ENCODE data around the gene THBS2.

THBS2 gene

DNA sequence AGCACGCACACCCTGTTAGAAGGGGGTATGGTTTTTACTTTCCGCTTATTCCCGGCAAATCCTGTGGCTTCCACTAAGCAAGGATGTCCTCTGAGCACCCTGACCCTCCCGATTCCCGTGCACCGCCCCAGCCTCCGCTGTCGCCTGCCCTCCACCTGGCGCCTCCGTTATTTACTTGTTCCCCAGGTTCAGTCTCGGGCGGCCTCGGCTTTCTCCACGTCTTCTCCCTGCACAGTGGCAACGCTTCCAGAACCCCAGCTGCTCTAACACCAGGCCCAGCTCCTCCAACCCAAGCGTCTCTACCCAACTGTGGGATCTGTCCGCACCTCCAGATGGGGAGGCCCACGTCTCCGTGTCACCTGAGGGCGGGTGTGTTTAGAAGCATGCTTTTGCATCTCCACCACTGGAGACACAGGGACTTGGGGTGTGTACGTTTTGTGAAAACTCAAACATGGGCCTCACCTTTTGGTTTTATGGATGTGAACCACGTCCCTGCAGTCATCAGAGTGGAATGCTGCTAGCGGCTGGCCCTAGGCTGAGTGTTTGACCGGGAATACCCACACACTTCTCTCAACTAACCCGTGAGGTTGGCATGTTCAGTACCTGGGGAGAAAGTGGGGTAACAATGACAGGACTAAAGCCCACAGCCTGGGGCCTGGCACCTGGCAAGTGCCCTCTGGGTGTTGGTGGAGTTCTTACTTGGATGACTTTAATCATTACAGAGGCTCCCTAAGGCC, 79.9 kb downstream of the THBS2 start:
- peaks cover 19% of the 10 kb centered on the region; the same call in 1 of the 2 replicates for H3K9me3 ChIP-seq (ENCODE audit: insufficient read depth, low read depth, low read length)
- no peaks in the 10 kb centered on the region for H4K20me1 ChIP-seq (ENCODE audit: insufficient read depth, low read length, poor library complexity, severe bottlenecking)
- H3K4me1 ChIP-seq (ENCODE audit: insufficient read depth, low read length, poor library complexity, severe bottlenecking), result no peaks in the 10 kb centered on the region
- H2AFZ ChIP-seq (ENCODE audit: low read length), result no peak overlapping the region
- no peaks in the 10 kb centered on the region for H3F3A ChIP-seq (ENCODE audit: low read depth)
- no peak for TF ChIP-seq EZH2phosphoT487 (IDR thresholded peaks at IDR 0.05; ENCODE audit: borderline replicate concordance)
- TF ChIP-seq, protein P1, sequence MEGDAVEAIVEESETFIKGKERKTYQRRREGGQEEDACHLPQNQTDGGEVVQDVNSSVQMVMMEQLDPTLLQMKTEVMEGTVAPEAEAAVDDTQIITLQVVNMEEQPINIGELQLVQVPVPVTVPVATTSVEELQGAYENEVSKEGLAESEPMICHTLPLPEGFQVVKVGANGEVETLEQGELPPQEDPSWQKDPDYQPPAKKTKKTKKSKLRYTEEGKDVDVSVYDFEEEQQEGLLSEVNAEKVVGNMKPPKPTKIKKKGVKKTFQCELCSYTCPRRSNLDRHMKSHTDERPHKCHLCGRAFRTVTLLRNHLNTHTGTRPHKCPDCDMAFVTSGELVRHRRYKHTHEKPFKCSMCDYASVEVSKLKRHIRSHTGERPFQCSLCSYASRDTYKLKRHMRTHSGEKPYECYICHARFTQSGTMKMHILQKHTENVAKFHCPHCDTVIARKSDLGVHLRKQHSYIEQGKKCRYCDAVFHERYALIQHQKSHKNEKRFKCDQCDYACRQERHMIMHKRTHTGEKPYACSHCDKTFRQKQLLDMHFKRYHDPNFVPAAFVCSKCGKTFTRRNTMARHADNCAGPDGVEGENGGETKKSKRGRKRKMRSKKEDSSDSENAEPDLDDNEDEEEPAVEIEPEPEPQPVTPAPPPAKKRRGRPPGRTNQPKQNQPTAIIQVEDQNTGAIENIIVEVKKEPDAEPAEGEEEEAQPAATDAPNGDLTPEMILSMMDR (conservative IDR thresholded peaks at IDR 0.05; ENCODE audit: low read length), result no peak
- H3K9me2 ChIP-seq (replicated peaks; ENCODE audit: low read depth, low read length), result no peaks in the 10 kb centered on the region
- no peak overlapping the region for H3K4me3 ChIP-seq (ENCODE audit: low read length, poor library complexity, severe bottlenecking)
- H3K9ac ChIP-seq (ENCODE audit: low read depth, low read length, poor library complexity, severe bottlenecking), result no peak overlapping the region
- no peaks in the 10 kb centered on the region for H3K79me2 ChIP-seq (ENCODE audit: insufficient read depth, low read length)
- no peaks in the 10 kb centered on the region for H3K36me3 ChIP-seq (ENCODE audit: insufficient read depth, low read length)
- H3K27me3 ChIP-seq (ENCODE audit: insufficient read depth, low read length, poor library complexity, severe bottlenecking), result no peaks in the 10 kb centered on the region
- no peak overlapping the region for H3K4me2 ChIP-seq (ENCODE audit: low read depth, low read length, poor library complexity, severe bottlenecking)

DNA sequence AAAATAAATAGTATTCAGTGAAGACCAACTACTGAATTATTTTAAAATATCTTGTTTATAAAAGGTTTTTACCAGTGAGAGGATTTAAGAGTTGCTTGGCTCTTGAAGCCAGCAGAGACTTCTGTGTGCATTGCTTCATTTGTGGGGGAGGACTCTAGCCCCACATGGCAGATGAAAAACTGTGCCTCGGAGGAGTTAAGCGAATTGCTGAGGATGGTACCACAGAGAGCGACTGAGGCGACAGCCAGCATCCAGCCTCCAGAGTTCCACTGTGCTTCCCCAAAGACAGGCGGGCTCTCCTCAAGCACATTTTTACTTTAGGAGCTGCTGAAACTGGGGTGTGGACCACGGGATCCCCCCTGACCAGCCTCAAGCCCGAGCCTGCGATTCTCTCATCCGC, 80.7 kb downstream of the THBS2 start:
- H3K4me1 ChIP-seq (ENCODE audit: insufficient read depth, low read length, poor library complexity, severe bottlenecking), result no peaks in the 10 kb centered on the region
- H3F3A ChIP-seq (ENCODE audit: low read depth), result no peaks in the 10 kb centered on the region
- no peaks in the 10 kb centered on the region for H3K36me3 ChIP-seq (ENCODE audit: insufficient read depth, low read length)

DNA sequence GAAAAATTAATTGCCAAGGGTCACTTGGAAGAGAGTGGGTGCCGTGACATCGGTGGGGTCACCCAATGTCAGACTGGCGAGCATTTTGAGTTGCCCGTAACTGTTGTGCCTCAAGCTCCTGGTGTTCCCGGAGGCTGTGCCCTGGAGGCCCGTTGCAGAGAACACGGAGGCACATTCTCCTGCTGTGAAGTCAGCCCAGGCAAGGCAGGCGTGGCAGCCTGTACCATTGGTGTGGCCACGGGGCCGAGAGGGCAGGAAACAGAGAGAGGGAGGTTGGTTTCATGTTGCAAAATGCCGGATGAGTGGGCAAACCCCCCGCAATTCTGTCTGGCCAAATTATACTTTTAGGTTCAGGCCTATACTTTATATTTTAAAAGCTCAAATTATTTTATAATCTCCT, 81.2 kb downstream of the THBS2 start:
- Histone ChIP-seq H3K9me2 (replicated peaks; ENCODE audit: low read depth, low read length) (no peaks in the 10 kb centered on the region), H3K4me3 (ENCODE audit: low read length, poor library complexity, severe bottlenecking) (no peak overlapping the region), H2AFZ (ENCODE audit: low read length) (no peak overlapping the region), H3K79me2 (ENCODE audit: insufficient read depth, low read length) (no peaks in the 10 kb centered on the region), H3K9me3 (ENCODE audit: insufficient read depth, low read depth, low read length) (peaks cover 15% of the 10 kb centered on the region; the same call in 1 of the 2 replicates), H3F3A (ENCODE audit: low read depth) (no peaks in the 10 kb centered on the region), H3K27me3 (ENCODE audit: insufficient read depth, low read length, poor library complexity, severe bottlenecking) (no peaks in the 10 kb centered on the region), H4K20me1 (ENCODE audit: insufficient read depth, low read length, poor library complexity, severe bottlenecking) (no peaks in the 10 kb centered on the region), H3K4me2 (ENCODE audit: low read depth, low read length, poor library complexity, severe bottlenecking) (no peak overlapping the region), H3K36me3 (ENCODE audit: insufficient read depth, low read length) (no peaks in the 10 kb centered on the region), H3K9ac (ENCODE audit: low read depth, low read length, poor library complexity, severe bottlenecking) (no peak overlapping the region), H3K4me1 (ENCODE audit: insufficient read depth, low read length, poor library complexity, severe bottlenecking) (no peaks in the 10 kb centered on the region)
- TF ChIP-seq EZH2phosphoT487 (IDR thresholded peaks at IDR 0.05; ENCODE audit: borderline replicate concordance), result no peak
- TF ChIP-seq, protein P1 (conservative IDR thresholded peaks at IDR 0.05; ENCODE audit: low read length), result no peak

More for the DNA sequence above, 80.7 kb downstream of the THBS2 start:
- Histone ChIP-seq H3K4me2 (ENCODE audit: low read depth, low read length, poor library complexity, severe bottlenecking) (no peak overlapping the region), H3K9me2 (replicated peaks; ENCODE audit: low read depth, low read length) (no peaks in the 10 kb centered on the region), H3K27me3 (ENCODE audit: insufficient read depth, low read length, poor library complexity, severe bottlenecking) (no peaks in the 10 kb centered on the region), H3K79me2 (ENCODE audit: insufficient read depth, low read length) (no peaks in the 10 kb centered on the region), H4K20me1 (ENCODE audit: insufficient read depth, low read length, poor library complexity, severe bottlenecking) (no peaks in the 10 kb centered on the region), H3K9ac (ENCODE audit: low read depth, low read length, poor library complexity, severe bottlenecking) (no peak overlapping the region), H3K4me3 (ENCODE audit: low read length, poor library complexity, severe bottlenecking) (no peak overlapping the region), H2AFZ (ENCODE audit: low read length) (no peak overlapping the region), H3K9me3 (ENCODE audit: insufficient read depth, low read depth, low read length) (peaks cover 15% of the 10 kb centered on the region; the same call in 1 of the 2 replicates)
- TF ChIP-seq, protein P1 (conservative IDR thresholded peaks at IDR 0.05; ENCODE audit: low read length), result no peak
- TF ChIP-seq EZH2phosphoT487 (IDR thresholded peaks at IDR 0.05; ENCODE audit: borderline replicate concordance), result no peak
